Trophoblast cell (in vitro differentiated cells and primary cell): Measurements from ENCODE around the gene SMIM22.

Source experiments
- DNase-seq, 2 donors: peaks; one replicate each; pipeline ENCODE4 v3.0.0-alpha.2; 2016
- H2AFZ ChIP-seq: 2 replicates; pipeline ENCODE4 v1.6.1; 2013; ENCODE audit warnings: low read length, moderate library complexity, mild to moderate bottlenecking; ENCODE audit not compliant: insufficient read depth, poor library complexity
- H2AK5ac ChIP-seq: 2 replicates; pipeline ENCODE4 v1.6.1; 2013; ENCODE audit warnings: mild to moderate bottlenecking, low read length
- H2BK120ac ChIP-seq: 2 replicates; pipeline ENCODE4 v1.6.1; 2013; ENCODE audit warnings: low read length, mild to moderate bottlenecking, moderate library complexity; ENCODE audit not compliant: insufficient read depth, poor library complexity
- H2BK12ac ChIP-seq: 2 replicates; pipeline ENCODE4 v1.6.1; 2013; ENCODE audit warnings: mild to moderate bottlenecking, low read length, moderate library complexity
- H2BK5ac ChIP-seq: 2 replicates; pipeline ENCODE4 v1.6.1; 2013; ENCODE audit warnings: low read length, low read depth, moderate library complexity, mild to moderate bottlenecking; ENCODE audit not compliant: poor library complexity
- H3K14ac ChIP-seq: 2 replicates; pipeline ENCODE4 v1.6.1; 2013; ENCODE audit warnings: mild to moderate bottlenecking, low read length
- H3K18ac ChIP-seq: 2 replicates; pipeline ENCODE4 v1.6.1; 2013; ENCODE audit warnings: mild to moderate bottlenecking, low read length
- H3K23ac ChIP-seq: 2 replicates; pipeline ENCODE4 v1.6.1; 2013; ENCODE audit warnings: low read length
- H3K27ac ChIP-seq: 2 replicates; pipeline ENCODE4 v1.5.1; 2013; ENCODE audit warnings: low read depth, mild to moderate bottlenecking, inconsistent platforms, low read length, moderate library complexity
- H3K27me3 ChIP-seq: 2 replicates; pipeline ENCODE4 v1.6.1; 2013; ENCODE audit warnings: inconsistent platforms, mild to moderate bottlenecking, low read length, moderate library complexity; ENCODE audit not compliant: insufficient read depth
- H3K36me3 ChIP-seq, 2 experiments: 1 replicate in 1 of 2; 2 replicates in 1 of 2; pipeline ENCODE4 v1.6.1; 2013; ENCODE audit warnings: low read length in 2 of 2, mild to moderate bottlenecking in 2 of 2, moderate library complexity in 1 of 2; ENCODE audit not compliant: insufficient read depth in 2 of 2, control insufficient read depth in 1 of 2
- H3K4ac ChIP-seq: 2 replicates; pipeline ENCODE4 v1.6.1; 2013; ENCODE audit warnings: low read depth, mild to moderate bottlenecking, low read length, moderate library complexity
- H3K4me1 ChIP-seq, 2 experiments: 1 replicate in 1 of 2; 2 replicates in 1 of 2; pipeline ENCODE4 v1.6.1; 2013; ENCODE audit warnings: low read length in 2 of 2, mild to moderate bottlenecking in 2 of 2, moderate library complexity in 1 of 2; ENCODE audit not compliant: insufficient read depth in 2 of 2, control insufficient read depth in 1 of 2
- H3K4me2 ChIP-seq: 2 replicates; pipeline ENCODE4 v1.6.1; 2013; ENCODE audit warnings: inconsistent platforms, mild to moderate bottlenecking, low read length, moderate library complexity
- H3K4me3 ChIP-seq: 2 replicates; pipeline ENCODE4 v1.5.1; 2013; ENCODE audit warnings: mild to moderate bottlenecking, low read depth, low read length, inconsistent platforms
- H3K79me1 ChIP-seq: one replicate; pipeline ENCODE4 v1.6.1; 2013; ENCODE audit warnings: low read length
- H3K79me2 ChIP-seq: 2 replicates; pipeline ENCODE4 v1.6.1; 2013; ENCODE audit warnings: low read length, mild to moderate bottlenecking; ENCODE audit not compliant: control insufficient read depth, insufficient read depth, poor library complexity
- H3K9ac ChIP-seq: 2 replicates; pipeline ENCODE4 v1.6.1; 2013; ENCODE audit warnings: mild to moderate bottlenecking, low read length
- H3K9me3 ChIP-seq: 2 replicates; pipeline ENCODE4 v1.6.1; 2013; ENCODE audit warnings: low read depth, mild to moderate bottlenecking, control low read depth, inconsistent platforms, low read length; ENCODE audit not compliant: insufficient read depth
- H4K12ac ChIP-seq: 2 replicates; pipeline ENCODE4 v1.6.1; 2013; ENCODE audit warnings: low read depth, mild to moderate bottlenecking, low read length, moderate library complexity
- H4K8ac ChIP-seq: 2 replicates; pipeline ENCODE4 v1.6.1; 2013; ENCODE audit warnings: low read depth, mild to moderate bottlenecking, low read length, moderate library complexity
- H4K91ac ChIP-seq: one replicate; pipeline ENCODE4 v1.6.1; 2013; ENCODE audit warnings: low read depth, mild to moderate bottlenecking, low read length, moderate library complexity
- WGBS: extraction: QIAGEN DNeasy Blood & Tissue Kit; methylation state at CpG from one replicate; pipeline ENCODE4 v1.1.7; 2013; ENCODE audit warnings: missing lambda C conversion rate; ENCODE audit not compliant: insufficient read length, insufficient coverage; ENCODE audit errors: extremely low coverage; 5-methylcytosine and 5-hydroxymethylcytosine counted together

The SMIM22 gene

DNA sequence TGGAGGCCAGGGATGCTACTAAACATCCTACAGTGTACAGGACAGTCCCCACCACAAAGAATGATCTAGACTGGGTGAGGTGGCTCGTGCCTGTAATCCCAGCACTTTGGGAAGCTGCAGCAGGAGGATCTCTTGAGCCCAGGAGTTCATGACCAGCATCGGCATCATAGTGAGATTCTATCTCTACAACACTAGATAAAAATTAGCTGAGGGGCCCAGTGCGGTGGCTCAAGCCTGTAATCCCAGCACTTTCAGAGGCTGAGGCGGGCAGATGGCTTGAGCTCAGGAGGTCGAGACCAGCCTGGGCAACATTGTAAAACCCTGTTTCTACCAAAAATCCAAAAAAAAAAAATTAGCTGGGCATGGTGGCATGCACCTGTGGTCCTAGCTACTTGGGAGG lies 22.8 kb upstream of the SMIM22 start:
- Histone ChIP-seq H2AFZ (no peak overlapping the region), H3K4me3 (no peak overlapping the region), H3K23ac (no peak overlapping the region), H3K9ac (no peak overlapping the region), H3K14ac (no peak overlapping the region), H2BK120ac (no peak overlapping the region), H3K4me2 (no peak overlapping the region), H3K79me2 (peaks cover 2% of the 10 kb centered on the region), H3K9me3 (no peaks in the 10 kb centered on the region), H2BK5ac (no peak overlapping the region), H3K27ac (no peak overlapping the region), H4K8ac (no peak overlapping the region), H3K4me1 (peaks cover 4 to 7% of the 10 kb centered on the region in 2 experiments), H4K12ac (no peak overlapping the region), H3K27me3 (no peaks in the 10 kb centered on the region), H2BK12ac (no peak overlapping the region), H3K79me1 (peaks cover 5% of the 10 kb centered on the region), H3K36me3 (no peaks in the 10 kb centered on the region), H3K4ac (no peak overlapping the region), H2AK5ac (no peak overlapping the region), H3K18ac (no peak overlapping the region), H4K91ac (no peak overlapping the region)
- no CpG with 5 or more reads among the region's 5 CpGs for WGBS
- peak; percentile 59 to 69 for DNase-seq

GRCh38 chr16:4775005-4775404 lies 20.2 kb upstream of the SMIM22 start:
- no peak overlapping the region for H3K14ac ChIP-seq
- H2BK5ac ChIP-seq = no peak overlapping the region
- no peak overlapping the region for H2AK5ac ChIP-seq
- peak; percentile 51 to 63 for DNase-seq
- no peak overlapping the region for H4K12ac ChIP-seq
- WGBS = no CpG with 5 or more reads among the region's 13 CpGs
- no peak overlapping the region for H4K91ac ChIP-seq
- no peaks in the 10 kb centered on the region for H3K36me3 ChIP-seq
- no peak overlapping the region for H3K27ac ChIP-seq
- H2BK12ac ChIP-seq = no peak overlapping the region
- no peak overlapping the region for H3K4ac ChIP-seq
- no peak overlapping the region for H3K23ac ChIP-seq
- no peak overlapping the region for H2AFZ ChIP-seq
- no peaks in the 10 kb centered on the region for H3K79me2 ChIP-seq
- no peak overlapping the region for H2BK120ac ChIP-seq
- H3K4me3 ChIP-seq = no peak overlapping the region
- no peaks in the 10 kb centered on the region for H3K27me3 ChIP-seq
- H4K8ac ChIP-seq = no peak overlapping the region
- H3K9me3 ChIP-seq = peaks cover 3% of the 10 kb centered on the region
- peaks cover 0 to 2% of the 10 kb centered on the region in 2 experiments for H3K4me1 ChIP-seq
- H3K18ac ChIP-seq = no peak overlapping the region
- no peaks in the 10 kb centered on the region for H3K79me1 ChIP-seq
- no peak overlapping the region for H3K9ac ChIP-seq
- H3K4me2 ChIP-seq = no peak overlapping the region

- no peak overlapping the region for H3K27ac ChIP-seq
- no peak overlapping the region for H3K14ac ChIP-seq
- no CpG with 5 or more reads among the region's 2 CpGs for WGBS
- no peak overlapping the region for H3K4me3 ChIP-seq
- H3K27me3 ChIP-seq = no peaks in the 10 kb centered on the region
- H3K79me1 ChIP-seq = no peaks in the 10 kb centered on the region
- H2AFZ ChIP-seq = no peak overlapping the region
- no peak overlapping the region for H3K4me2 ChIP-seq
- no peak overlapping the region for H4K91ac ChIP-seq
- H3K23ac ChIP-seq = no peak overlapping the region
- no peak overlapping the region for H4K12ac ChIP-seq
- H3K79me2 ChIP-seq = no peaks in the 10 kb centered on the region
- H3K36me3 ChIP-seq = no peaks in the 10 kb centered on the region
- H3K4me1 ChIP-seq = peaks cover 0 to 2% of the 10 kb centered on the region in 2 experiments
- H3K18ac ChIP-seq = no peak overlapping the region
- DNase-seq = peak; percentile 73 to 83
- H3K4ac ChIP-seq = no peak overlapping the region
- H2BK5ac ChIP-seq = no peak overlapping the region
- H3K9ac ChIP-seq = no peak overlapping the region
- no peak overlapping the region for H4K8ac ChIP-seq
- H2AK5ac ChIP-seq = no peak overlapping the region
- H3K9me3 ChIP-seq = peaks cover 3% of the 10 kb centered on the region
- H2BK12ac ChIP-seq = no peak overlapping the region
- no peak overlapping the region for H2BK120ac ChIP-seq
These were observed 18.9 kb upstream of the SMIM22 start for GRCh38 chr16:4776141-4776705.

DNA sequence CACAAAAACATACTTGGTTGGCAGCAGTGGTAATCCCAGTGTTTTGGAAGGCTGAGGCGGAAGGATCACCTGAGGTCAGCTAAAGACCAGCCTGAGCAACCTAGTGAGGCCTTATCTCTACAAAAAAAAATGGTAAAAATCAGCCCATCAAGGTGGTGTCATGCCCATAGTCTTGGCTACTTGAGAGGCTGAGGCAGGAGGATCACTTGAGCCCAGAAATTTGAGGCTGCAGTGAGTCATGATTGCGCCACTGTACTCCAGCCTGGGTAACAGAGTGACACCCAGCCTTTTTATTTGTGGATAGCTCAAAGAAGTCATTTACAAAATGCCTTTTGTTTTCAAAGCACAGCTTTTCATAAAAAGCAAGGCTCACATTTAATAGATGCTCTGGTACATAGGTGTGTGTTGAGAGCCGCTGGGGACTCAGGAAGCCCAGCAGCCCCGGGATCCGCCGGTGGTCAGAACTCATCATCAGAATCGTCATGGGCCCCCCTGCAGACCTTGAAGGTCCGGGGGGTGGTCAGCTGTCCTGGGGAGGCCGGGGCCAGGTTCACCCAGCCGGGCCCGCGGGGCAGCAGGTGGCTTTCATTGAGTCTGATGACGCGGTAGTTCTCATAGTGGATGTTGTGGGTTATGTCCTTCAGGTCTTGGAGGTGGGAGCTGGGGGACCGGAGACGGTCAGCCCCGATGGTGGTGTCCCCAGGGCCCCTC lies 17.7 kb upstream of the SMIM22 start:
- Histone ChIP-seq H3K4me1 (peaks cover 0 to 2% of the 10 kb centered on the region in 2 experiments), H3K23ac (no peak overlapping the region), H3K4me3 (no peak overlapping the region), H4K12ac (no peak overlapping the region), H3K4me2 (no peak overlapping the region), H3K79me1 (no peaks in the 10 kb centered on the region), H3K36me3 (no peaks in the 10 kb centered on the region), H2AK5ac (no peak overlapping the region), H2AFZ (no peak overlapping the region), H3K79me2 (no peaks in the 10 kb centered on the region), H3K14ac (no peak overlapping the region), H2BK5ac (no peak overlapping the region), H4K91ac (no peak overlapping the region), H3K9me3 (peaks cover 3% of the 10 kb centered on the region), H2BK120ac (no peak overlapping the region), H4K8ac (no peak overlapping the region), H3K18ac (no peak overlapping the region), H3K9ac (no peak overlapping the region), H2BK12ac (no peak overlapping the region), H3K4ac (no peak overlapping the region), H3K27ac (no peak overlapping the region), H3K27me3 (no peaks in the 10 kb centered on the region)
- no CpG with 5 or more reads among the region's 17 CpGs for WGBS
- peak; percentile 59 to 73 for DNase-seq
